ENCODE results near the gene SIX6. TPM values are rescaled to one million over a fixed set of nuclear protein-coding genes. Genes with fewer than 3 reads are reported as not detected.
"Not testable (repeated sequence)": the region's sequence is repeated elsewhere in the genome, so short reads cannot be mapped to it uniquely, and the experiment has no call there.

Gene SIX6
- not detected for total RNA-seq
- not detected for polyA plus RNA-seq

DNA sequence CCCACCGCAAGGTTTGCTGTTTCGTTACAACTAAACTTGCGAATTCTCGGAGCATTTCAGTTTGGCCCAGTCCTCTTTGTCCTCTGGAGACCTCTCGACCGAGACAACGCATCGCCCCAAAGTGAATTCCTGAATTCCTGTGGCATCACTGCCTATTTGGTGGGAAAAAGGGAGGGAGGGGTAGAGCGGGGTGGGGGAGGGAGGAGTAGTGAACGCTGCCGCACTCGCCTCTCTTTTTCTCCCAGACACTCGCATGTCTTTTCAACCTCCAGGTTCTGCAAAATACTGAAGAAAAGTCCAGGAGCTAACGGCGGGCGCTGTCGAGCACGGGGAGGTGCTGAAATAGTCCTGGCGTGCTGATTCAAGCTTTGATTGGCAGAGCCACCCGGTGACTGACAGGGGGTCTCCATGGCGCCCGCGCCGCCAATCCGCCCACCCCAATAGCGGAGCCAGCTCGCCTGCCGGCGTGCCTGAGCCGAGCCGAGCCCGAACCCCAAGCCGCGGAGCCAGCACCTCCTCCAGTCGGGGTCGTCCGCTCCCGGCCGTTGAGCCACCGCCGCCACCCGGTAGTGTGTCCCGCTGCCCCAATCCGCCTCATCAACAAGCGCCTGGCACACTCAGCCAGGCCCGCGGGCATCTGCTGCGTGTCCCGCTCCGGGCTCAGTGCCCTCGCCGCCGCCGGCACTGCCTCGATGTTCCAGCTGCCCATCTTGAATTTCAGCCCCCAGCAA, at the start of gene SIX6:
TSS of gene SIX6 (plus strand) at position 440 of the 731 bp plus-strand sequence. CDS start at position 693, 253 bp downstream.
- WGBS, 2 donors = 3 to 12% methylated on average over 55 of the region's 55 CpGs
- Histone ChIP-seq H3K36me3 (no peaks in the 10 kb centered on the region), H3K9me3 (no peaks in the 10 kb centered on the region), H3K27ac (no peak within 1 kb of the TSS), H3K4me3 (peak within 1 kb of the TSS in 1 of 4 donors; percentile 1), H3K27me3 (peaks cover 64 to 100% (median 84%) of the 10 kb centered on the region in 3 donors), H3K4me1 (peaks cover 0 to 42% (median 36%) of the 10 kb centered on the region in 4 donors)
- no peak for TF ChIP-seq EP300 (IDR thresholded peaks at IDR 0.05)
- TF ChIP-seq POLR2A (IDR thresholded peaks at IDR 0.05) = no peak
- no peak for TF ChIP-seq POLR2AphosphoS5 (IDR thresholded peaks at IDR 0.05)
- TF ChIP-seq, protein P1, sequence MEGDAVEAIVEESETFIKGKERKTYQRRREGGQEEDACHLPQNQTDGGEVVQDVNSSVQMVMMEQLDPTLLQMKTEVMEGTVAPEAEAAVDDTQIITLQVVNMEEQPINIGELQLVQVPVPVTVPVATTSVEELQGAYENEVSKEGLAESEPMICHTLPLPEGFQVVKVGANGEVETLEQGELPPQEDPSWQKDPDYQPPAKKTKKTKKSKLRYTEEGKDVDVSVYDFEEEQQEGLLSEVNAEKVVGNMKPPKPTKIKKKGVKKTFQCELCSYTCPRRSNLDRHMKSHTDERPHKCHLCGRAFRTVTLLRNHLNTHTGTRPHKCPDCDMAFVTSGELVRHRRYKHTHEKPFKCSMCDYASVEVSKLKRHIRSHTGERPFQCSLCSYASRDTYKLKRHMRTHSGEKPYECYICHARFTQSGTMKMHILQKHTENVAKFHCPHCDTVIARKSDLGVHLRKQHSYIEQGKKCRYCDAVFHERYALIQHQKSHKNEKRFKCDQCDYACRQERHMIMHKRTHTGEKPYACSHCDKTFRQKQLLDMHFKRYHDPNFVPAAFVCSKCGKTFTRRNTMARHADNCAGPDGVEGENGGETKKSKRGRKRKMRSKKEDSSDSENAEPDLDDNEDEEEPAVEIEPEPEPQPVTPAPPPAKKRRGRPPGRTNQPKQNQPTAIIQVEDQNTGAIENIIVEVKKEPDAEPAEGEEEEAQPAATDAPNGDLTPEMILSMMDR (IDR thresholded peaks at IDR 0.05) = no peak
- intact Hi-C loops (cut with DNase I) = no loop called here
- DNase-seq = no peak

DNA sequence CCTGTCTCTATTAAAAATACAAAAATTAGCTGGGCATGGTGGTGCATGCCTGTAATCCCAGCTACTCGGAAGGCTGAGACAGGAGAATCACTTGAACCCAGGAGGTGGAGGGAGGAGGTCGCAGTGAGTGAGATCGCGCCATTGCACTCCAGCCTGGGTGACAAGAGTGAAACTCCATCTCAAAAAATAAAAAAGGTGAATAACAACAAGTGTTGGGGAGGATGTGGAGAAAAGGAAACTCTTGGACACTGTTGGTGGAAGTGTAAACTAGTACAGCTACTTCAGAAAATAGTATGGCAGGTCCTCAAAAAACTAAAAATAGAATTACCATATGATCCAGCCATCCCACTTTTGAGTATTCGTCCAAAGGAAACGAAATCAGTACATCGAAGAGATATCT, 28.7 kb upstream of the SIX6 start:
- H3K4me1 ChIP-seq; H3K9me3 ChIP-seq; H3K36me3 ChIP-seq; DNase-seq; H3K27ac ChIP-seq; intact Hi-C loops (cut with DNase I); H3K4me3 ChIP-seq: not testable (repeated sequence)
- H3K27me3 ChIP-seq = peaks cover 3 to 22% (median 5%) of the 10 kb centered on the region in 3 donors
- WGBS, 2 donors = 93 to 96% methylated on average over 7 of the region's 7 CpGs

DNA sequence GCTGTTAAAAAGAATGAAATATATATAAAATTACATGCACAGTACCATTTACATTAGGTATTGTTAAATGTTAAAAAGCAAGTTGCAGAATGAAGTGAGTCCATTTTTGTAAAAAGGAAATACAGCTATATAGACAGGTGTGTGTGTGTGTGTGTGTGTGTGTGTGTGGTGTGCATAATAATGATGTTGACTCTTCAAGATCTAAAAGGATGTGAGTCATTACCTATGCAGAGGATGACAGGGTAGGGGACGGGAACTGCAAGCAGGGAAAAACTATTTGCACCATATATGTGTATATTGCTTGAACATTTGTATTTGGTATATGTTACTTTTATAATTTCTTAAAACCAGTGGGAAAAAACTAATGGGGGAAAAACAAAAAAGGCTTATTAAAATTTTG, 26.2 kb upstream of the SIX6 start:
- 9 to 62% methylated on average over 1 of the region's 1 CpG for WGBS, 2 donors
- H3K27me3 ChIP-seq = peaks cover 12 to 43% (median 27%) of the 10 kb centered on the region in 3 donors
- H3K27ac ChIP-seq = no peak overlapping the region
- no peaks in the 10 kb centered on the region for H3K36me3 ChIP-seq
- peaks cover 0 to 6% (median 3%) of the 10 kb centered on the region in 4 donors for H3K9me3 ChIP-seq
- intact Hi-C loops (cut with DNase I) = no loop called here
- no peak overlapping the region for H3K4me3 ChIP-seq
- TF ChIP-seq POLR2A (IDR thresholded peaks at IDR 0.05) (no peak), POLR2AphosphoS5 (IDR thresholded peaks at IDR 0.05) (no peak), EP300 (IDR thresholded peaks at IDR 0.05) (no peak)
- TF ChIP-seq, protein P1 (IDR thresholded peaks at IDR 0.05) = no peak
- DNase-seq = no peak
- H3K4me1 ChIP-seq = peaks cover 0 to 9% (median 8%) of the 10 kb centered on the region in 4 donors

- Histone ChIP-seq H3K27ac (no peak overlapping the region), H3K27me3 (peaks cover 12 to 62% (median 30%) of the 10 kb centered on the region in 3 donors), H3K4me1 (peaks cover 0 to 9% (median 8%) of the 10 kb centered on the region in 4 donors), H3K36me3 (no peaks in the 10 kb centered on the region), H3K9me3 (peaks cover 0 to 4% (median 2%) of the 10 kb centered on the region in 4 donors), H3K4me3 (peak overlapping the region in 3 of 4 donors; percentile 37 to 51 (median 39))
- 9 to 25% methylated on average over 25 of the region's 25 CpGs for WGBS, 2 donors
- TF ChIP-seq POLR2AphosphoS5 (IDR thresholded peaks at IDR 0.05) (no peak), EP300 (IDR thresholded peaks at IDR 0.05) (no peak), POLR2A (IDR thresholded peaks at IDR 0.05) (no peak)
- TF ChIP-seq, protein P1 (IDR thresholded peaks at IDR 0.05) = no peak
- no peak for DNase-seq
- intact Hi-C loops (cut with DNase I) = no loop called here
Observed at GRCh38 chr14:60485057-60485597, 23.8 kb upstream of the SIX6 start.

GRCh38 chr14:60485598-60486251, 23.2 kb upstream of the SIX6 start, which contains the start of gene C14orf39:
TSS of gene C14orf39 (minus strand) at chr14:60486063. CDS start at chr14:60485078, 985 bp downstream.
- intact Hi-C loops (cut with DNase I) = no loop called here
- DNase-seq = no peak
- H3K27ac ChIP-seq = no peak within 1 kb of the TSS
- no peaks in the 10 kb centered on the region for H3K36me3 ChIP-seq
- H3K4me3 ChIP-seq = peak within 1 kb of the TSS; percentile 16 to 51 (median 38)
- H3K27me3 ChIP-seq = peaks cover 12 to 62% (median 30%) of the 10 kb centered on the region in 3 donors
- H3K9me3 ChIP-seq = no peaks in the 10 kb centered on the region
- WGBS, 2 donors = 2 to 13% methylated on average over 57 of the region's 57 CpGs
- TF ChIP-seq POLR2AphosphoS5 (IDR thresholded peaks at IDR 0.05) (no peak), EP300 (IDR thresholded peaks at IDR 0.05) (no peak), POLR2A (IDR thresholded peaks at IDR 0.05) (no peak)
- TF ChIP-seq, protein P1 (IDR thresholded peaks at IDR 0.05) = no peak
- H3K4me1 ChIP-seq = peaks cover 0 to 9% (median 8%) of the 10 kb centered on the region in 4 donors
